GM19239 (cell line): ENCODE results near the gene MAST3.
"Not testable (repeated sequence)": the region's sequence is repeated elsewhere in the genome, so short reads cannot be mapped to it uniquely, and the experiment has no call there.

Experiments
- DNase-seq: peaks from one replicate; pipeline ENCODE4 v3.0.0; 2011; ENCODE audit warnings: low spot score; ENCODE audit not compliant: insufficient read length
- FAIRE-seq: peaks from 2 replicates; lab custom pipeline; 2011; peaks lifted over from hg19 to GRCh38; lab: Jason Lieb, UNC

MAST3 gene

DNA sequence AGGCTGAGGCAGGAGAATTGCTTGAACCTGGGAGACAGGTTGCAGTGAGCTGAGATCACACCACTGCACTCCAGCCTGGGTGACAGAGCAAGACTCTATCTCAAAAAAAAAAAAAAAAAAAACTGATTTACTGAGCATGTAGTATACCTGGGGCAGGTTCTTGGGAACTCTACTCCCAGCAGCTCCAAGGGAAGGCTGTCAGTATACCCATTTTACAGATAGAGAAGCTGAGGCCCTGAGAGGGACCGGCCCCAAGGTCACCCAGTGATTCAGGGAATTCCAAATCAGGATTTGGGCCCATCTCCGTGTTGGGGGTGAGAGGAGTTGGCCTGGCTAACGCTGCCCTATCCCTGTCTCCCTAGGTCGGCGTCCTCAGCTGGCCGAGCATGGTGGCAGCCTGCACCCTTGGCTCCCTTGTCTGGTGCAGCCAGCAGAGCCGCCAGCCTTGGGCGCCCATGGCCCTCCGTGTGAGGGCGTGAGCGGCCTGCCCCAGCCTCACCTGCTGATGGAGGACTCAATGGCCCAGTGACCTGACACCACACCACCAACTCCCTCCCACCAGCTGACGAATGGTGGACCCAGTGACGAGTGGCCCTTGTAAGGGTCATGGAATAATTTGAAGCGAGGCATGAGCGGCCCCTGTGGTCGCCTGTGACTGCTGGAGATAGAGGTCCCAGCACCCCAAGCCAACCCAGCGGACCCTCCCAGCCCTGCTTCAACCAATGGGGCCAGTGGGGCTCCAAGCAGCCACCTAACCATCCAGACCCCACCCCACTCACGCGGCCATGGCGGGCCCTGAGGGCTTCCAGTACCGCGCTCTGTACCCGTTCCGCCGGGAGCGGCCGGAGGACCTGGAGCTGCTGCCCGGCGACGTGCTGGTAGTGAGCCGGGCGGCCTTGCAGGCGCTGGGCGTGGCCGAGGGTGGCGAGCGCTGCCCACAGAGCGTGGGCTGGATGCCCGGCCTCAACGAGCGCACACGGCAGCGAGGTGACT, 57.8 kb downstream of the MAST3 start:
- FAIRE-seq (no peak), DNase-seq (no peak)

- no peak for FAIRE-seq
- no peak for DNase-seq
Observed at GRCh38 chr19:18156268-18156667, 58.7 kb downstream of the MAST3 start.

GRCh38 chr19:18156841-18157464, 59.4 kb downstream of the MAST3 start:
- FAIRE-seq, result no peak
- DNase-seq, result no peak

- no peak for DNase-seq
- no peak for FAIRE-seq
Observed at GRCh38 chr19:18157465-18158063, 60.0 kb downstream of the MAST3 start.

DNA sequence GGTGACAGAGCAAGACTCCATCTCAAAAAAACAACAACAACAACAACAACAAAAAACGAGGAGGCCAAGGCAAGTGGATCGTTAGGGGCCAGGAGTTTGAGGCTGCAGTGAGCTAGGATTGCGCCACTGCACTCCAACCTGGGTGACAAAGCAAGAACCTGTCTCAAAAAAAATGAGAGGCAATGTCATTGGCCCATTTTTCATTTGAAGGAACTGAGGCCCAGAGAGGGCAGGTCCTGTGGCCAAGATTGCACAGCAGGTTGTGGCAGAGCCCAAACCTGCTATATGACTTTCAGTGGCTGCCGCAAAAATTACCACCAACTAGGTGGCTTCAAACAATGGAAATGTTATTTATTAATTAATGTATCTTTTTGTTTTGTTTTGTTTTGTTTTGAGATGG, 60.9 kb downstream of the MAST3 start:
- DNase-seq (no peak), FAIRE-seq (no peak)

DNA sequence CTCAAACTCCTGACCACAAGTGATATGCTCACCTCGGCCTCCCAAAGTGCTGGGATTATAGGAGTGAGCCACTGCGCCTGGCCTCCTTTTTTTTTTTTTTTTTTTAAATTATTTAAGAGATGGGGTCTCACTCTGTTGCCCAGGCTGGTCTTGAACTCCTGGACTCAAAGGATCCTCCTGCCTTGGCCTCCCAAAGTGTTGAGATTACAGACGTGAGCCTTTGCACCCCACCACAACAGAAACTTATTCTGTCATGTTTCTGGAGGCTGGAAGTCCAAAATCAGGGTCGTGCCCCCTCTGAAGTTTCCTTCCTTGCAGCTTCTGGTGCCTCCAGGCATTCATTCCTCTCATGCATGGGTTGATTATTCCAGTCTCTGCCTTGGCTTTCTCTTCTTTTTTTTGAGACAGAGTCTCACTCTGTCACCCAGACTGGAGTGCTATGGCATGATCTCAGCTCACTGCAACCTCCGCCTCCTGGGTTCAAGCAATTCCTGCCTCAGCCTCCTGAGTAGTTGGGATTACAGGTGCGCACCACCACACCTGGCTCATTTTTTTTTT, 61.6 kb downstream of the MAST3 start:
- not testable (repeated sequence) for FAIRE-seq, DNase-seq

- DNase-seq, result no peak
Observed at GRCh38 chr19:18159810-18160209, 62.2 kb downstream of the MAST3 start.

DNA sequence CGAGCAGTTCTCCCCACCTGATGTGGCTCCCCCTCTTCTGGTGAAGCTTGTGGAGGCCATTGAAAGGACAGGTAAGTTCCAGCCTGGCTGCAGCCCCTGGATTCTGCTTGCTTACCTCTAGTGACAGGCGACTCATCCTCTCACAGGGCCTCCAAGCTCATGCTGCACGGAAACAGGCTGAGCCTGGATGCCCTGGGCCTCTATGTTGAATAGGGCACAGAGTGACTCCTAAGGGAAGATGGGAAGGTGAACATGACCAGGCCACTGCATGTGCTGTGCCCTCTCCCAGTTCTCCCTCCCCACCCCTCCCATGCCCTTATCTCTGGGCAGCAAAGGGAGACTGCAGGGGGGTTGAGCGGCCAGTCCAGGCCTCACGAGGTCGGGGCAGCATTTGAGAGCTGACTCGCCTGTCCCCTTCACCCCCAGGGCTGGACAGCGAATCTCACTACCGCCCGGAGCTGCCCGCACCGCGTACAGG, 63.0 kb downstream of the MAST3 start:
- DNase-seq (no peak), FAIRE-seq (no peak)

More at GRCh38 chr19:18159810-18160209, 62.2 kb downstream of the MAST3 start:
- no peak for FAIRE-seq

- DNase-seq (peak; percentile 96), FAIRE-seq (peak; percentile 70)
Observed at GRCh38 chr19:18160971-18161635, 63.5 kb downstream of the MAST3 start.

- DNase-seq, result no peak
- FAIRE-seq, result no peak
Observed at GRCh38 chr19:18161636-18162002, 64.0 kb downstream of the MAST3 start.

GRCh38 chr19:18164072-18164471, 66.5 kb downstream of the MAST3 start:
- DNase-seq, result no peak

DNA sequence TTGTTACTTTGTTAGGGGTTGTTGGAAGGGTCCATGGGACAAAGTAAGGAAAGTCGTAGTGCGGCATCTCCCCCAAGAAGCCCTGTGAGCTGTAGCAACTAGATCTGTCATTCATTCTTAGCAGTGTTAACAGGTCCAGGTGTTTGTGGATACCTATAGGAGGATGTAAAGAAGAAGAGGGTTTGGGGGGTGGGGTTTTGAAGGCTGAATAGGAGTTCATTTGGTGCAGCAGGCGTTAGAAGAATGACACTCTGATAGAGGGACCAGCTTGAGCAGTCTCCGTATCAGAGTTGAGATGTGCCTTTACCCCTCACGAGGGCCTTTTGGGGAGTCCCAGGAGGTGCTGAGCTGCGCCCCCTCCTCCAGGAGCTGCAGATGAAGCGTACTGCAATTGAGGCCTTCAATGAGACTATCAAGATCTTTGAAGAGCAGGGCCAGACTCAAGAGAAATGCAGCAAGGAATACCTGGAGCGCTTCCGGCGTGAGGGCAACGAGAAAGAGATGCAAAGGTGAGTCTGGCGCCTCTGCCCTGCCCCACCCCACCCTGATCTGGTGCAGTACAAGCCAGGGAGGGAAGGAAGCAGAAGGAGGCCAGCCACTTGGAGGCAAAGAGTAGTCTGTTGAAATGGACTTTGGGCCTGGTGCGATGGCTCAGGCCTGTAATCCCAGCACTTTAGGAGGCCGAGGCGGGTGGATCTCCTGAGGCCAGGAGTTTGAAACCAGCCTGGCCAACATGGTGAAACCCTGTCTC, 68.4 kb downstream of the MAST3 start:
- no peak for DNase-seq
- no peak for FAIRE-seq

More at GRCh38 chr19:18164072-18164471, 66.5 kb downstream of the MAST3 start:
- FAIRE-seq, result no peak

- DNase-seq, result no peak
- FAIRE-seq, result no peak
Observed at GRCh38 chr19:18167011-18167410, 69.4 kb downstream of the MAST3 start.

GRCh38 chr19:18167975-18168645, 70.5 kb downstream of the MAST3 start:
- FAIRE-seq, result peak; percentile 81
- peak; percentile 95 for DNase-seq

- no peak for DNase-seq
- no peak for FAIRE-seq
Observed at GRCh38 chr19:18168673-18169381, 71.2 kb downstream of the MAST3 start.

DNA sequence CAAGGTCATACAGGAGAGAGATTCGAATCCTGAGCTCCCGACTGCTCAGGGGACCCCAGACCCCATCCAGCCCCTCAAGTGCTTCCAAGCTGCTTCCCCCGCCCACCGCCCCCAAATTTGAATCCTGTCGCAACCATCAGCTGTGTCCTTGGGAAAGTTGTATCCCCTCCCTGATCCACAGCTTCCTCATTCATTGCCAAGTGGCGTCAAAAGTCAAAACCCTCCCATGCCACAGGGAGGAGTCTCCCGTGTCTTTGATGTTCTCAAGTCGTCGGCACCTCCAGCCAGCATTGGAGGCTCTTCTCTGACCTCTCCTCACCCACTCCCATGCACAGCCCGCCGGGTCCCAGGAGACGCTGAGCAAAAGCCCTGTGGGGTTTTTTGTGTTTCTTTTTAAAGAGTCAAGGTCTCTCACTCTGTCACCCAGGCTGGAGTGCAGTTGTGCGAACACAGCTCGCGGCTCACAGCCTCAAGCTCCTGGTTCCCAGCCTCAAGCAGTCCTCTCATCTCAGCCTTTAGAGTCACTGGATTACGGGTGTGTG, 73.2 kb downstream of the MAST3 start:
- DNase-seq (no peak), FAIRE-seq (peak; percentile 95)

- FAIRE-seq, result peak; percentile 74
- no peak for DNase-seq
Observed at GRCh38 chr19:18171605-18172327, 74.2 kb downstream of the MAST3 start.
